ENCODE results near the gene LCLAT1.
A peak's percentile ranks its signal among the peaks of the same experiment; 100 is the strongest.

LCLAT1 gene

GRCh38 chr2:30527411-30527810 lies 80.4 kb downstream of the LCLAT1 start:
- no peak for DNase-seq

- DNase-seq, result peak; percentile 15
Measured at GRCh38 chr2:30527859-30528258, 80.8 kb downstream of the LCLAT1 start.

DNA sequence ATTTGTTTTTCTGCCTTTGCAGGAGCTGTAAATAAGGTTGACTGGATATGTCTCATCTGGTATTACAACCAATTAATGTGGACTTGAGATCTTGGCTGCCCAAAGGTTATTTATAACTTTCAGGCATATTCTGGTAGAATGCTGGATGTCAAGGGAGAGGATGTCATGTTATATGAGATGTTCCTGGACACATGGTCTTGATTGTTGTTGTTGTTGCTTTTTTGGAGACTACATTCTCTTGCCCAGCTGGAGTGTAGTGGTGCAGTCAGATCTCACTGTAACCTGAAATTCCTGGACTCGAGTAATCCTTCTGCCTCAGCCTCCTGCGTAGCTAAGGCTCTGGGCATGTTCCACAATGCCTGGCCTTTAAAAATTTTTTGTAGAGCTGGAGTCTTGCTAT lies 83.3 kb downstream of the LCLAT1 start:
- no peak for DNase-seq

- peak; percentile 13 for DNase-seq
Measured at GRCh38 chr2:30541680-30542079, 94.6 kb downstream of the LCLAT1 start.

- DNase-seq, result no peak
Measured at GRCh38 chr2:30545875-30546274, 98.8 kb downstream of the LCLAT1 start.

GRCh38 chr2:30548386-30548785 lies 101.3 kb downstream of the LCLAT1 start:
- DNase-seq, result no peak

DNA sequence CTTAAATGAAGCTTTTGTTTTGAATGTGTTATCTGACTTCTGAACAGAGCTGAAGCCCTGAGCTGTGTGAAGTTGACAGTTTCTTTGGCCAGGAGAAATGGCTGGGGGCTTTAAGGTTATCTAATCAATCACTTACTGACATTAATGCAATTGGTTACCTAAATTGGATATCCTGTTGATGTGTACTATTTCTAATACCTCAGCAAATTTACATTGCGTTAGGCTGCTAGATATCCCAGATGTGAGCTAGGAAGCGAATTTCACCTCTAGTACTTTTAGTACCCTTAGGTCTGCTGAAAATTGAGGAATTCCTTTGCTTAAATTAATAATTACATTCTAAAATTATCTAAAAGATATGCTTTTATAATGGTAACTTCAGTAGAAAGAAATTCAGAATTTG lies 102.0 kb downstream of the LCLAT1 start:
- no peak for DNase-seq

GRCh38 chr2:30559544-30560275 lies 112.7 kb downstream of the LCLAT1 start:
- no peak for DNase-seq

DNA sequence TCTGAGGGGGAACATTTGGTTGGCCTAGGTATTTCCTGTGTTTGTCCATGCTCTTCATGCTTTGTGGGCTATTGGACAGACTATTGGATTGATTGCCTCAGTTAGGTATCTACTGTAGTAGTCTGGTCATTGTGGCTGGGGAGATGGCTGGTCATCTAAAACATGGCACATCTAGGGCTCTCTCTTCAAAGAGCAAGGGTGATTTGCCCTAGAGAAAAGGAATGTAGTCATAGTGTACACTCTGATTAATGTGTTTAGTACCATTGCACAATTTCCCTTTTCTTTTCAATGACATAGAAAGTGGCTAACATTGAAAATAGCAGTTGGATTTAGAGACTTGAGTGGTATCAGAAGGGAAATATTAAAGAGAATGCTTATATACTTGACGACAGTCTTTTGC lies 114.3 kb downstream of the LCLAT1 start:
- DNase-seq, result peak; percentile 60

GRCh38 chr2:30565851-30566358 lies 118.9 kb downstream of the LCLAT1 start:
- no peak for DNase-seq

DNA sequence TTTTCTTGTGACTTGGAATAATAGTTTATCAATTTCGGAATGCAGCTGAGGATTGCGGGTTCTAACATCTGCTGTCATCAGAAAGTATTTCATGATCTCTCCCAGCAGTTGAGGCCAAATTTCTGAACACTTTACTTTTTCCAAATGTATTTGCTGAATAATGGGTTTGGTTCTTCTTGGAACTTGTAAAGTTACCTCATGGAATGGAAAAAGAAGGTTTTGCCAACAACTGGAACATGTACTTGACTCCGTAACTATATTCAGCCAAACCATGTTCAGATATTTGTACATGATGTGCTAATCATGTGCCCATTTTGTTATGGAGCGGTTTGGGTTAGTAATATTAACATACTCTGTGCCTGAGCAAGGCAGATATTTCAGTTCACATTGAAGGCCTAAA lies 119.6 kb downstream of the LCLAT1 start:
- DNase-seq, result no peak

DNA sequence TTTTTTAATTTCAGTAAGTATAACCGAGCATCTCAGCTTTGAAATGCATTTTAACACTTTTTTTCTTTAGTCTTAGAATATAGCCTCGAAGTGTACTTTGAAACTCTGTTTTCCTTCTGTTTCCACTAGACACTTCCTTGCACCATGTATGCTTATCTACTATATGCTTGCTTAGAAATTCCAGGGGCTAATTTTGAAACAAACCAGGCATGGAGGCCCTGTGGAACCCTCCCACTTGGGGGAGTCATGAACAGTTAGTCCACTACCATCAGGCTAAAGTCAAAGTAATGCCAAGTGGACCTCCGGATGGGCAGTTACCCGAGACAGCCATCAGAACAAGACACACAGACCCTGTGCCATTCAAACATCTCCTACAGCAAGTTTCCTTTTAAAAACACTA lies 120.3 kb downstream of the LCLAT1 start:
- no peak for DNase-seq

GRCh38 chr2:30569946-30570345 lies 122.9 kb downstream of the LCLAT1 start:
- DNase-seq, result no peak

- no peak for DNase-seq
Measured at GRCh38 chr2:30577151-30577550, 130.1 kb downstream of the LCLAT1 start.

GRCh38 chr2:30580391-30580790 lies 133.3 kb downstream of the LCLAT1 start:
- peak; percentile 47 for DNase-seq

DNA sequence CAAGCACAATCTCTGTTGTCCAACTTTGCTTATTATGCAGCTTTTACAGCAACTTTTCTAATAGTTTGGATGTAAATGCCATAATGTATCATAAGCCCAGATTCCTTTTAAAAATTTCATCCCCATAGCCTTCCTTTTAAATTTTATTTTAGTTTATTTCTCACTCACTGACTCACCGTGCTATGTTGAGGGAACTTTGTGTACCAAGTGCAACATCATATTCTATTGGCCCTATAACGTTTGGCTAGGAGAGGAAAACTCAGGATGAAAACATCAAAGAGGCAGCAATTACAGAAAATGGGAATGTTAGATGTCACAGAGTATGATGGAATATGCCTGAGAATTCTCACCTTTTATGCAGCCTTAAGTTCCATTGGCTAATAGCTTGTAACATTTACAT lies 135.5 kb downstream of the LCLAT1 start:
- DNase-seq, result no peak

DNA sequence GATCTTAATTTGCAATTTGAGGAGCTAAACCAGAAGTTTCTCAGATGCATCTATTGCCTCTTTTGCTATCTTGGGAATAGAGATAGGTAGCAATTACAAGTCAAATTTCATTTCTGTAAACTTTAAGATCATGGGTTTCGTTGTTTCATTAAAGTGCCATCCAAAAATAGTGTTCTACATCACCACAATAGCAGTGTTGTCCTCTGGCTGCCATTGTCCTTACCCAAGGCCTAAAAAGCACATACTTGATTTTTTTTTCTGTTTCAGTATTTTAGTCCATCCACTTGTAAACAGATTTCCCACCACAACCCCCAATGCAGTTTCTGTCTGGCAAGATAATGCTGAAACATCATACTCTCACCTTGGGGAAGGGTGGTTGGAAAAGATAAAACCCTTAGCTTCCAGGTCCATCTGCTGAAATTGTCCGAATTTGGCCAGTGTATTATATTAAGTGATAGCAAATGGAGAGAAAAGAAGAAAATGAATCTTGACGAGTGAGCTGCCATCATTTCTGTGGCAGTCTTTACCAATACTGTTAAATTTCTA lies 136.2 kb downstream of the LCLAT1 start:
- no peak for DNase-seq

DNA sequence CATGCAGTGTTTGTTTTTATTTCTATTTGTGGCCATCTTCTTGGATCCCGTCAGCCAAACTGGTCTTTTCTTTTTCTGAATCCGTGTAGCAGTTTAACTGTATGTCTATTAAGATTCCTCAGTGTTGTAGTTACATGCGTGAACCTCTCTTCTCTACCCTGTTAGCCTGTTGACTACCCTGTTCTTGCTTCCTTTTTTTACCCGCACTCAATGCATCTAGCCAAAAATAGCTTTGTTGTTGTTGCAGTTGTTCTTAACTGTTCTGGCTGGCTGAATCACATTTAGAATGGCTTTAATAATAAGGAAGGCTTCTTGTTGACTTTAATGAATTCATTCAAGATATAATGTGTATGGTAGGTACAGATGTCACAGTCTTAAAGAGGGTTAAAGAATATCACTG lies 137.1 kb downstream of the LCLAT1 start:
- peak; percentile 77 for DNase-seq

GRCh38 chr2:30588994-30589393 lies 141.9 kb downstream of the LCLAT1 start:
- DNase-seq, result no peak

GRCh38 chr2:30590407-30590806 lies 143.4 kb downstream of the LCLAT1 start:
- no peak for DNase-seq

DNA sequence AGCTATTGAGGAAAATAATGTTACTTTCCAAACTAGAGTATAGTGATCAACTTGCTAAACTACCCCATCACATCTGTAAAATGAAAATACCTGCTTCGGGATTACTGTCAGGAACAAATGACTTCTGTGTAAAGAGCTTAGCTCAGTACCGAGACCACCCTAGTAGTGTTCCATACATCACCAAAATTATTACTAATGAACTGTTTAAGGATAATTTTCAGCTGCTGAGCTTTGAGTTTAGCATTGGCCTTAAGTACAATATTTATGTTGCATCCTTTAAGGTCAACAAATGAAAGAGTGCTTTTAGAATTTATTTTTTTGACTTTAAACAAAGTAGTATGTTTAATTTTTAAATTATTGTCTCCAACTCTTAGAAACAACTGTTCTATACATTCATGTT lies 144.1 kb downstream of the LCLAT1 start:
- DNase-seq, result no peak

GRCh38 chr2:30601375-30601774 lies 154.3 kb downstream of the LCLAT1 start:
- DNase-seq, result no peak

DNA sequence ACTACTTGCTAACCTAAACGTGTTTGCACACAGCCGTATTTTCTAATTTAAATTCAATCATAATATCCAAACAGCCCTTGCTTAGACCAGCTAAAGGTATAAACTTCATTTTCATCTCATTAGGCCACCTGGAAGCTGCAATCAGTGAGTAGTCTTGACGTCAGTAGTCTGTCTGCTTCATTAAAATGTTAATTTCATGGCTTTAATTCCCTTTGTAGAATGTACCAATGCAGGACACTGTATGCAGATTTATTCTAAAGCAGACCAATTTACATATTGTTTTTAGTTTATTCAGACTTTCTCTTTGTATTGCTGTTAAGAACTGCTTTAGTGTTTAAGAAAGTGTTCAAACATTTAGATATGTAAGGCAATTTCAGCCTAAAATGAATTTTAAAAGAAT lies 158.2 kb downstream of the LCLAT1 start:
- no peak for DNase-seq

- DNase-seq, result no peak
Measured at GRCh38 chr2:30608643-30609042, 161.6 kb downstream of the LCLAT1 start.

DNA sequence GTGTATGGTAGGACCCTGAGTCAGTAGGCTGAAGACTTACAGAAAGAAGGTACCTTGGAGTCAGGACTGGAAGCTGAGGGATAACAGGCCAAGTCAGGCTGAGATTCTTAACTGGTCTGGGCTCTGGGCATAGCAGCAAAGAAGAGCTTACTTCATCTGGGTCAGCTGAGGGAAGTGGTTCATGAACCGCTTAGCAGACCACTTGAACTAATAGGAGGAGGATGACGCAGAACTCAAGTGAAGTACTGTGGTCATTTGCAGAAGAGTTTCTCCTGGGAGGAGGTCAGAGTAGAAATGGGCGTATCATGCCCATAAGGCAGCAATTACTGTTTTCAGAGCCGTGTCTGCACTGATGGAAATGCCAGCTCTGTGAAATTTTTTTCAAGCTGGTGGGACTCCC lies 164.5 kb downstream of the LCLAT1 start:
- DNase-seq, result peak; percentile 77

Data from MV-4-11 (cell line).